ENCODE data around the gene RNF215. TPM values are rescaled to one million over a fixed set of nuclear protein-coding genes. Genes with fewer than 3 reads are reported as not detected.

RNF215 gene
- total RNA-seq, 1 experiment from 2014 or later = 26.9 TPM

DNA sequence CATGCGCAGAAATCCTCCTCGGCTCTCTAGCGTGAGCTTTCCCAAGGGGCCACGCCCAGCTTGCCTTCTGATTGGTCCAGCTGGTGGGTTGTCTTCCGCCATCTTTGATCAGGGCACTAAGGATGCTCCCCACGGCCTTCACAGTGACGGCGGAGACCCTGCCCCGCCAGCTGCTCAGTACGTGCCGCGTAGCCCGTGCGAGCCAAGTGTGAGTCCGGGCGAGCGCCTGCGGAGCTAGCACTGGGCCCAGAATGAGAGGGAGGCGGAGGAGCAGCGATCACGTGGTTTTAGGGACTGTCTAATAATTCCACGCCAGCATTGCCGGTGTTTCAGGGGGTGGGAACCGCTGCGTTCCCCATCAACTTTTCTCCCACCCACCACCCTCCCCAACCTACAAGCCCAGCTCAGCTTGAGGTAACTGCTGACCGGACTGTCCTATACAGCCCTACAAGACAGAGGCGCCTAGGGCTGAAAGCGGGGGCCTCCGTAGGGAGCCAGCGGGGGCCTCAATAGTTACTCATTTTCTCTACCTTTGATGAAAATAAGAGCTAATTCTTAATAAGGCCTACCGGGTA, 36.8 kb upstream of the RNF215 start:
- Histone ChIP-seq H3K36me3 (peaks cover 23% of the 10 kb centered on the region), H3K4me3 (peak overlapping the region; percentile 60), H3K9me3 (no peaks in the 10 kb centered on the region), H3K27me3 (no peaks in the 10 kb centered on the region)
- DNase-seq = peak; percentile 99

- H3K27me3 ChIP-seq = no peaks in the 10 kb centered on the region
- H3K36me3 ChIP-seq = peaks cover 29% of the 10 kb centered on the region
- no peak for DNase-seq
- H3K9me3 ChIP-seq = no peaks in the 10 kb centered on the region
- H3K4me3 ChIP-seq = peak overlapping the region; percentile 60
Measured at GRCh38 chr22:30423301-30423958, 36.2 kb upstream of the RNF215 start.

- DNase-seq = peak; percentile 96
- peaks cover 30% of the 10 kb centered on the region for H3K36me3 ChIP-seq
Measured at GRCh38 chr22:30422481-30423300, 35.5 kb upstream of the RNF215 start.

GRCh38 chr22:30421695-30422480, 34.7 kb upstream of the RNF215 start:
- Histone ChIP-seq H3K4me3 (no peak overlapping the region), H3K36me3 (peaks cover 32% of the 10 kb centered on the region), H3K9me3 (no peaks in the 10 kb centered on the region), H3K27me3 (no peaks in the 10 kb centered on the region)
- DNase-seq = no peak

More at GRCh38 chr22:30422481-30423300, 35.5 kb upstream of the RNF215 start:
- no peaks in the 10 kb centered on the region for H3K9me3 ChIP-seq
- peak overlapping the region; percentile 60 for H3K4me3 ChIP-seq
- no peaks in the 10 kb centered on the region for H3K27me3 ChIP-seq

DNA sequence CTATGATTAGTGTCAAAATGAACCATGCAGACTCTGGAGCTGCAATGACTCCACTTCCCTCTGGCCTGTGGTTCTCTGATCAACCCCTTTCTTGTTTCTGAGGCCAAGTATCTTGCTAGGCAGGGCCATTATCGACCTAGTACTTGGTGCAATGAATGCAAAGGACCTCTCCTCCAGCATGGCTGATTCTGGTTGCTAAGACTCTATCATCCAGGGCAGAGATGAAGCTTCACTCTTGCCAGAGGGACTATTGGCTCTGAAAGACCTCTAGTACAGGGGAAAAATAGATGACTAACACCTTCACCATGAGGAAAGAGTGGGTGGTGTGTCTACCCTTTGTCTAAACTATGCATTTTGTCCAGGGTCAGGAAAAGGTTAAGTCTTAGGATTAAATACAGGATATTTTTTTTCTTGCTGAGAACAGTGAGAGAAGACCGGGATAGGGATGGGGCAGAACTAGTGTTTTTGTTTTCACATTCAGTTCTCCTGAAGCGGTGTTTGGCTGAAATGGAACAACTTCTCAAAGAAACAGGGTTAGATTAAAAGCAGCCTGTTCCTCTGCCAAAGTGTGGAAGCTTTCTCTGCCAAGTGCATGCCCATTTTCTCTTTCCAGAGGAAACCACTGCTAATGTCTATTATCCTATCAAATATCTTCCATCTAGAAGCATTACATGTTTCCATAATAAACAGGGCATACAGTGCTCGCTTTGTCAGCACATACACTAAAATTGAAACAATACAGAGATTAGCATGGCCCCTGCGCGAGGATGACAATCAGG, 33.3 kb upstream of the RNF215 start:
- Histone ChIP-seq H3K36me3 (peaks cover 41% of the 10 kb centered on the region), H3K27me3 (no peaks in the 10 kb centered on the region), H3K9me3 (no peaks in the 10 kb centered on the region), H3K4me3 (no peak overlapping the region; the same call in 1 of the 2 replicates)
- DNase-seq = peak; percentile 62

DNA sequence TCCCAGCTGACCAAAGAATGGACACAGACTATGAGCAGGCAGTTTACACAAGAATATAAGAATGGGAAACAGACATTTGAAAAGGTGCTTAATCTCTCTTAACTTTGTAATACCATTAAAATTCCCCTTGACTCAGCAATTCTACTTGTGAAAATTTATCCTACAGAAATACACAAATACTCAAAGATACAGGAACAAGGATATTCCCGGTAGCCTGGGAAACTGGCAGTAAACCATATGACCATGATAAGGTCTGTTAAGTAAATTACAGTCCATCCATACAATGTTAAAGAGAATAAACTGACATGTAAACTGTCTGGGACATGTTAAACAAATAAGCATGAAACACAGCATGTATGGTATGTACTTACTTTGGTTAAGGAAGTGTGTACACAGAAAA, 29.6 kb upstream of the RNF215 start:
- DNase-seq = no peak
- Histone ChIP-seq H3K36me3 (peaks cover 49% of the 10 kb centered on the region), H3K9me3 (no peaks in the 10 kb centered on the region), H3K4me3 (no peak overlapping the region), H3K27me3 (no peaks in the 10 kb centered on the region)

GRCh38 chr22:30416403-30416802, 29.2 kb upstream of the RNF215 start:
- Histone ChIP-seq H3K4me3 (no peak overlapping the region), H3K36me3 (peaks cover 50% of the 10 kb centered on the region), H3K9me3 (no peaks in the 10 kb centered on the region), H3K27me3 (no peaks in the 10 kb centered on the region)
- no peak for DNase-seq

- H3K9me3 ChIP-seq = no peaks in the 10 kb centered on the region
- H3K4me3 ChIP-seq = no peak overlapping the region
- H3K36me3 ChIP-seq = peaks cover 66% of the 10 kb centered on the region
- no peaks in the 10 kb centered on the region for H3K27me3 ChIP-seq
- no peak for DNase-seq
Measured at GRCh38 chr22:30414525-30415047, 27.4 kb upstream of the RNF215 start.

GRCh38 chr22:30413745-30414524, 26.7 kb upstream of the RNF215 start:
- Histone ChIP-seq H3K36me3 (peaks cover 65% of the 10 kb centered on the region), H3K9me3 (no peaks in the 10 kb centered on the region), H3K4me3 (no peak overlapping the region), H3K27me3 (no peaks in the 10 kb centered on the region)
- no peak for DNase-seq

- DNase-seq = no peak
- no peaks in the 10 kb centered on the region for H3K27me3 ChIP-seq
- peaks cover 60% of the 10 kb centered on the region for H3K36me3 ChIP-seq
- no peaks in the 10 kb centered on the region for H3K9me3 ChIP-seq
- no peak overlapping the region for H3K4me3 ChIP-seq
Measured at GRCh38 chr22:30413001-30413400, 25.8 kb upstream of the RNF215 start.

- Histone ChIP-seq H3K36me3 (peaks cover 60% of the 10 kb centered on the region), H3K9me3 (no peaks in the 10 kb centered on the region), H3K4me3 (no peak overlapping the region), H3K27me3 (no peaks in the 10 kb centered on the region)
- no peak for DNase-seq
Measured at GRCh38 chr22:30411780-30412179, 24.6 kb upstream of the RNF215 start.

DNA sequence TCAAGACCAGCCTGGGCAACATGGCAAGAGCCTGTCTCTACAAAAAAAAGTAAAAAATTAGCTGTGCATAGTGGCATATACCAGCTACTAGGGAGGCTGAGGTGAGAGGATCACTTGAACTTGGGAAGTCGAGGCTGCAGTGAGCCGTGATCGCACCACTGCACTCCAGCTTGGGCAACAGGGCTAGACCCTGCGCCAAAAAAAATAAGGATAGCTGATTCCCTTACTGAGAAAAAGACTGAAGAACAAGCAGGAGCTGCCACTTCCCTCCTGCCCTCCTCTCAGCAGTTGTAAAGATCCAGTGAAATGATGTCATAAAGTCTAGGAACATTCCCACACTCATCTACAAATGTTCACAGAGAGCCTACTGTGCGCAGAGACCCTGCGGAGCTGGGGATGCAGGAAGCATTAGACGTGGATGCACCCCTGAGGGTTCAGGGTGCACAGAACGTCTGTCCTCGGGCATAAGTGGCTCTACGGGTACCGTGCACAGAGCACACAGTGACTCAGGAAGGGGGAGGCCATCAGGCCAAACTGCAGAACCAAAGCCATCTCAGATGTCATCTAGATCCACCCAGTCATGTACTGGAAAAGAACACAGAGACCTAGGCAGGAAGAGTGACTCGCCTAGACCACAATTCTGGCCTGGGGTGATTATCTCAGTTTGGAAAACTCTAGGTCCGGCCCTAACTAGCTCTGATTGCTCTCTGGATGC, 21.3 kb upstream of the RNF215 start:
- Histone ChIP-seq H3K4me3 (no peak overlapping the region), H3K27me3 (no peaks in the 10 kb centered on the region), H3K36me3 (peaks cover 44% of the 10 kb centered on the region), H3K9me3 (no peaks in the 10 kb centered on the region)
- peak; percentile 54 for DNase-seq

GRCh38 chr22:30406400-30406799, 19.2 kb upstream of the RNF215 start:
- H3K36me3 ChIP-seq = peaks cover 30% of the 10 kb centered on the region
- no peak overlapping the region for H3K4me3 ChIP-seq
- no peaks in the 10 kb centered on the region for H3K27me3 ChIP-seq
- no peaks in the 10 kb centered on the region for H3K9me3 ChIP-seq
- no peak for DNase-seq

DNA sequence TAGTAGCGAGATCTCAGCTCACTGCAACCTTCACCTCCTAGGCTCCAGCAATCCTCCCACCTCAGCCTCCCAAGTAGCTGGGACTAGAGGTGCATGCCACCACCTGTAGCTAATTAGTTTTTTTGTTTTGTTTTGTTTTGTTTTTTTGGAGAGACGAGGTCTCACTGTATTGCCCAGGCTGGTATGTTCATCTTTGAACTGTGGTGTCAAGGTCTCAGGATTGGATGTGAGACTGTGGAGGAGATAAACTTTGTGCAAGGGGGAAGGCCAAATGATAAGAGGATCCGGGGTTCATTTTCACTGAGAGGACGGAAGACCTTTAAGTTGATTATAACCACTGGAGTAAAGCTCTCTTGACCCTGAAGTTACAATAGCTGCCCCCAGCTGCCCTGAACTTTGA, 18.5 kb upstream of the RNF215 start:
- peaks cover 24% of the 10 kb centered on the region for H3K36me3 ChIP-seq
- H3K27me3 ChIP-seq = no peaks in the 10 kb centered on the region
- no peak overlapping the region for H3K4me3 ChIP-seq
- H3K9me3 ChIP-seq = no peaks in the 10 kb centered on the region
- no peak for DNase-seq

GRCh38 chr22:30404307-30404706, 17.1 kb upstream of the RNF215 start:
- no peak overlapping the region for H3K4me3 ChIP-seq
- no peak for DNase-seq
- peaks cover 11% of the 10 kb centered on the region for H3K36me3 ChIP-seq
- H3K27me3 ChIP-seq = no peaks in the 10 kb centered on the region
- no peaks in the 10 kb centered on the region for H3K9me3 ChIP-seq
